ENCODE data around the gene POLR3K.

POLR3K gene

DNA sequence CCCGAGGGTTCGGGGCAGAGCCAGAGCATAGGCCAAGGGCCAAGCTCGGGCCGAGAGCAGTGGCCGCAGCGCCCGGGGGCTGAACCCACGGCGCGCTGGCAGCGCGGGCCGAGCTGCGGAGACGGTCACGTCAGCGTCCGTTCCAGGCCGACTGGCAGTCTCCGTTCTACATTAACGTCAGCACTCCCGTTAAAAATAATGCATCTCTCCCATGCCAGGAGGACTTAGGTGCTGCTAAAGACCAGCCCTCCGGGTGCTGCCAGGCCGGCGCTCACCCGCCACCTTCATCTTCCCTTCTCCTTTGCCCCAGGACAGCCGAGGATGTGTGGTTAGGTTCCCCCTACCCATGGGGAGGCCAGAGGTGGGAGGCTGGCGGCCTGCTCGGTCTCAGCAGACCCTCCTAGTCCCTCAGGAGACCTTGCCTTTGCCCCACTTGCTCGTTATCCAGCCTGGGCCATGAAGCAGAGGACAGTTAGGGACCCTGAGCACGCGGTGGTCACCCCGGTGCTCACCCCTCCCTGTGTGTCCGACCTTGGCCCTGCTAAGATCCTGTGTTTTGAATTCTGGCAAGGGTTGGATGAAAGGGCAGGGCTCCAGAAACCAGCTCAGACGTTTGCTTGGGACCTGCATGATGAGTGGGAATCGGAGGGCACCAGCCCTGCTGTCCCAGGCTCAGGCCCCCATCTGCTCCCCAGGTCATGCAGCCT lies 25.2 kb upstream of the POLR3K start:
- DNase-seq, result peak; percentile 19

DNA sequence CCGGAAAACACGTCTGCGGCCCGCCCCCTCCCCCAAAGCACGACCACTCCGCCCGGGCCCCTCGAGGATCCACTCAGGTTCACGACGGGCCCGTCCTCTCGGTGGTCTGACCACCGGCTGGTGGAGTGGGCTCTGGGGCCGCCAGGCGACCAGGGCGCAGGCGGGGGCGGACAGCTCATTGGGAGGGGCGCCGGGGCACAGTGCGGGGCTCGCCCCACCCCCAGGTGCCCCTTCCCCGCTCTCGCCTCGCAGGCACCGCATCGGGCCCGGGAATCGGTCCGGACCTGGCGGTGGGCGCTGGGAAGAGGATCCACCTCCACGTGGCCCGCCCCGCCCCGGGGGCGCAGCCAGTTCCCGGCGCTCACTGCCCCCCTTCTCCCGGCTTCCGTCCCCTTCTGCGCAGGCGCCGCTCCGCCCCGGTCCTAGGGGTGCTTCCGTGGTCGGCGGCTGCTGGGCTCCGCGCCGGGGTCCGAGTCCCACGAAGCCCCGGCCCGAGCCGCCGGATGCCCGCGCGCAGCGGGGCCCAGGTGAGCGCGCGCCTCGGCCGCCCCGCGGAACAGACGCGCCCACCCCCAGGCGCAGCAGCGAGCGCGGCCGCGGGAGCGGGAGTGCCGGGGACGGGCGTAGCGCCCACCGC lies 24.5 kb upstream of the POLR3K start, which contains the start of gene MPG:
MPG (plus strand) TSS at position 419 of the 637 bp plus-strand sequence; CDS start at position 504, 85 bp downstream.
- DNase-seq, result peak; percentile 80

DNA sequence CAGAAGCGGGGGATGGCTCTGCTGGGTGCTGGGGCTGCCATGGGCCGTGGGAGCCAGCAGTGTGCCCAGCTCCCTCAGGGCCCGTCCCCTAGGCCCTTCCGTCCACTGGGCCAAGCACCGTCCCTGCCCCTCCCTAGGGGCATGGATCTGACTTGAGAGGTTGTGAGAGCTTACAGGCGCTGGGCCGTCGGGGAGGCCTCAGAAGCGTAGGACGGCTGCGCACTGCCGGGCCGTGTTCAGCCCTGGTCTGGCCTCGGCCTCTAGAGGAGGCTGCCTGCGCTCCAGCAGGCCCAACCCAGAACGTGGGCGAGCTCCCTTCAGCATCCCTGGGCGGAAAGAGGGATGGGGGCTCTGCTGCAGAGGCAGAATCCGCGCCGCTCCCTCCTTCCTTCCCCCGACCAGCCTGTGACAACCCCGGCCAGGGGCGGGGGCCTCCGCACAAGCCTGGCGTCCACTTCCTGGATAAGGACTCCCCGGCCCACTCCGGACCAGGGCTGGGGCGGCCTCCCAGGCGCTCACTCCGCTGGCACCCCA lies 23.9 kb upstream of the POLR3K start:
- peak; percentile 57 for DNase-seq

DNA sequence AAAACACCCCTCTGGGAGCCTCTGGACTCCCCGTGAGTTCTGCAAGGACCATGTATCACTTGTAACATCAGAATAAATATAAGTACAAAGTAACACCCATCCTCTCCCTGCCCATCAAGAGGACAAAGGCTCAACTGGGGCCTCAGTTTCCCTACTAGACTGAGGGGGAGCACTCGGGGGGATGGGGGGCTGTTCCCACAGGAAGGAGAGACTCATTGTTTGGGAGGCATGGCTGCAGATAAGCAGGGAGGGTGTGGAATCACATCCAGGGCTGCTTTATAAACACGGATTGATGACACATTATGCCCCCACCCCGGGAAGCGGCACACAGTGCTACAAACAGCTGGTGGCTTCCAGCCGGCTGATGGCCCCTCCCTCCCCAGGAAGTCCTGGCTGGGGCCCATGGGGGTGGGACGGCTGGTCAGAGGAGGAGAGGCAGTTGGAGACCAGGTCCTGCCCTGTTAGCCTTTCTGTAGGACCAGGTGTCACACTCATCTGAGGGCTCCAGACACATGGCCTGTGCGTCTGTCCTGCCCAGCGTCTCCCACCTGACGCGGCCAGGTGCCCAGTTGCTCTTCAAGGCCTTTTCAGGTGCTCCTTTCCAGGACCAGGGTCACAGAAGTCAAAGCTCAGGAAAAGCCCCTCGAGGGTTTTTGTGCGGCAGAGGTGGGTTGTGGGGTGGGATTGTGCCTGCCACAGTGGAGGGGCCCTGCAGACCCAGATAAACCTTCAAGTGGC lies 23.3 kb upstream of the POLR3K start:
- peak; percentile 13 for DNase-seq

DNA sequence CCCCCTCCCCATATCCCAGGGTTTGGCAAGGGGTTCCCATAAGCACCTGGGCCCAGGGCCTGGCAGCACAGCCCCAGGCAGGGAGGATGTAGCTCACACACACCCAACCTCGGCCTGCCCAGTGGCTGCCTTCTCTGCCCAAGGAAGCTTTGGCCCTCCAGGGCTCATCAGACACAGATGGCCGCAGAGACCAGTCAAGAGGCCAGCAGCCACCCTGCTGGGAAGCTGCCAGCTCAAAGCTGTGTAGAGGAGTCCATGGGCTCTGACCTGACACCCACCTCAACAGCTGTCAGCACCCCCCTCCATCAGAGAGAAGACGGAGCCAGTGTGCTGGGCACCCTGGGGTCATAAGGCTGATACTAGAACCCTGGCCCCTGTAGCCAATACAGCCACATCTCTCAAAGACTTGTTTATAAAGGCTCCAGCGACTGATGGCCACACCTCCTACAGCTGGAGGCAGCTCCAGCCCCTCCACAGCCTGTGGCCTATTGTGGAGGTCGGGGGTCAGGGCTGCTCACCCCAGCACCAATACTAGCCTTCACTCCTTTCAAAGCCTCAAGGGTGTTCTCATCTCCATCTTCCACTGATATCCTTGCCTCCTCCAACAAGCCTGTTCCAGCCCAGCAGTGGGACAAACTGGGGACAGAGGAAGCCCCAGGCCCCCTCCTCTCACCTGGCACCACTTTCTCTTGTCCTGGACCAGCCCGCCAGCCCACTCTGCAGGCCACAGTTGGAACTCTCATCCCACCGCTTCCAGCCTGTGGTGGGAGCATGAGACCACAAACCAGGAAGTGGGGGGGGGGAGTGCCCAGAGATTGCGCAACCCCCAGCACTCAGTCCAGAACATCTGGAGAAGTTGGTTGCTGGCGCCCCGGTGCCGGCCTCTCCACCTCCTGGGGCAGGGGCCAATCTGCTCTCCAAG lies 22.4 kb upstream of the POLR3K start:
- peak; percentile 48 for DNase-seq

DNA sequence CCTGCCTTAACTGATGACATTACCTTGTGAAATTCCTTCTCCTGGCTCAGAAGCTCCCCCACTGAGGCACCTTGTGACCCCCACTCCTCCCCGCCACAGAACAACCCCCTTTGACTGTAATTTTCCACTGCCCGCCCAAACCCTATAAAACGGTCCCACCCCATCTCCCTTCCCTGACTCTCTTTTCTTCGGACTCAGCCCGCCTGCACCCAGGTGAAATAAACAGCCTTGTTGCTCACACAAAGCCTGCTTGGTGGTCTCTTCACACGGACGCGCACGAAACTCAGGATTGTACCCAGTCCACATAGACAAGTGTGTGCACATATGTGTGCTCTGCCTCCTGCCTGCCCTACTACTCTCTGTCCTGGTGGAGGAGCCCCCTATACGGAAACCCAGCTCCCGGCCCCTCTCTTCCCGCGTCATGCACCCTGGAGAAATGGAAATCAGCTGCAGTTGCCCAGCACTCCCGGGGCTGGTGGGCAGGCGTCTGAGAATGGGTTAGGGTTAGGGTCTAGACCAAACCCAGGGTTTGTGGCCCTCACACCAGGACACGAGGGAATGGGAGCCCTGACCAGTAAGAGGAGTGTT lies 21.4 kb upstream of the POLR3K start:
- DNase-seq, result no peak

DNA sequence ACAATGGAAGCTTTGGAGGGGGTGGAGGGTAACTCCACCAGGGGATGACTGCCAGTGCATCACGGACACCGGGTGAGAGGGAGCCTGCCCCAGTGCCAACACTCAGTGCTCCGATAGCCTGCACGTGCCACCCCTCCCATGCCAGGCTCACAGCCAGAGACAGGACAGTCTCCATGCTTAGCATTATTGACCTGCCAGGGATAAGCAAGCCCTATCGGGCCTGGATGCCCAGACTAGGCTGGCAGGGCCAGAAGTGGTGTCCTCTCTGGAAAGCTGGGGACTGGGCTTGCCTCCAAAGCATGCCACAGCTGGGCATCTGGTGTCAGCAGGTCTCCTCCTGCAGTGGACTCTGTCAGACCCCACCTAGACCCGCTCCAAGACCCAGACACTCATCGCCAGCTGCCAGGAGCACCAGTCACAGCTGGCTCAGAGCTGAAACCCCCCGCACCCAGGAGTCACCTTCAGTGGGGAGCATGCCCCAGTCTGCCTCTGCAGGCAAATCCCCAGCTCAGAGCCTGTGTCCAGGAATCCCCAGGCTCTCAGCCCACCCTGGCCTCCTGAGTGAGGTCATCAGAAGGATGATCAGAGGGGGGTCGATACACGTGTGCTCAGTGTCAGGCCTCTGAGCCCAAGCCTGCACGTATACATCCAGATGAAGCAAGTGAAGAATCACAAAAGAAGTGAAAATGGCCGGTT lies 20.8 kb upstream of the POLR3K start:
- DNase-seq, result no peak

DNA sequence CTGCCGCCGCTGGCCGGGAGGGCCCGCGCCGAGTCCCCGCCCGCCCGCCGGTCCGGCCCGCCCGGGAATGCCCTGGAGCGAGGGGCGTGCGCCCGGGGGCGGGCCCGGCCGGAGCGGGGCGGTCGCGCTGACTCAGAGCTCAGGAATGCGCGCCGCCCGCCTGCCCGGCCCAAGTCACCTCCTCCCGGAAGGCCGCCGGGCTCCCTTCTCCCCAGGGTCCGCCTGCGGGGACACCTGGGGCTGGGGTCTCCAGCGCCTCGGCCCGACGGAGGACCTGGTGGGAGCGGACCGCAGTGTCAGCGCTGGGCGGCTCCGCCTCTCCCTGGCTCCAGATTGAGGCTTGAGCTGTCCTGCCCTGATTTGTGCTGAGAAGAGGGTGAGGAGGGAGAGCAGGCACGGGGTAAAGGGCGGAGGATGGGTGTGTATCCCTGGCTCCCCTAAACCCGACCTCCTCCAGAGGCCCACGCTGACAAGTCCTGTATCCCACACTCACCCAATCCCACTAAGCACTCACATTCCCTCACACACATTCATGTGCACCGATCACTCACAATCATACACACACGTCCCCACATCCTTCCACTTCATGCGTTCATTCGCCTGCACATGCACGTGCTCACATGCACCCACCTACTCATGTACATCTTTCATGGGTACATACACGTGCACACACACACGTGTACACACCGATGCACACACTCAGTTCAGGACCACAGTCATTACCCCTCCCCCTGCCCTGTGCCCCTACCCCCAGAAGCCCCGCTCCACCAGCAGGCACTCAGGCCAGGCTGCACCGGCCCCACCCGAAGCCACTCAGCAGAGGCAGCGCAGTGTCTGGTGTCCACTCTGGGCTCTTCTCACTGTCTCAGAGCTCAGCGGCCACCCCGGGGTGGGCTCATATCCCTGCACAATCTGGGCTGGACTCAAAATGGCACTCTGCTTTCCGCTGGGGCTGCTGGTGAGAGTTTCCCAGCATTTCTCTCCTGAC lies 19.4 kb upstream of the POLR3K start, which contains the start of gene RHBDF1:
RHBDF1 (minus strand) TSS at position 71 of the 988 bp plus-strand sequence. CDS start 7,616 bp downstream, outside the sequence.
- DNase-seq, result peak; percentile 40

DNA sequence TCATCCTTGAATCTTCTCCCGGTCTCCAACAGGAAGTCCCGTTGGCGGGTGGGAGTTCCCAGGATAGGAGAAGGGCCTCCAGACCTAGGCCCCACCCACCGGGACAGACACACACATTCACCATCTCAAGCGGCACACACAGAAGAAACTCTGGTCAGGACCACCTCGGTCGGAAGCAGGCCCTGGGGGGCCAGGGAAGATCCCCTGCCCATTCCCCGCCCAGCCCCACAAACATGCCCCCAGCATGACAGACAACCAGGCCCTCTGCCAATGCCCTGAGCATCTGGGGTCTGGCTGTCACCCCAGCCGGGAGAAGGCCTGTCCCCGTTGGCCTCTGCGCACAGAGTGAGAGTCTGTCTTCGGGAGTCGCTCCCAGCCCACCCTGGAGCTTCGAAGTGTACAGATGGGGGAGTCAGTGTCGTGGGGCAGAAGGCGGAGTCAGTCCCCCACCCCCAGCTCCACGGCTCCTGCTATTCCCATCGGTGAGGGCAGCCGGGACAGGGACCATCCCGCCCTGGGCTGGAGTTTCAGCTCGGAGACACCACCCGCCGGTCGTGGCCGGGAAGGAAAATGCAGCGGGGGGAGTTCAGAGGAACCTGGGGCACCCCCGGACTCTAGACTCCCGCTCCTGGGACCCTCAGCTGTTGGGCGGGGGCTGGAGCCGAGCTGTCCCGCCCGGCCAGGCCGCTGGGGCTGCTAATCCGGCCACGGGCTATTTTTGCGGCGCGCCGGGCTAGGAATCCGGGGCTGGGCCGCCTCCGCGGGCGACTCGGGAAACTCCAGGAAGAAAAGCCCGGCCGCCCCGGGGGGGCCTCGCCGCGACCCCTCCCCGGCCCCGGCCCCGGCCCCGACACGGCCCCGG lies 18.4 kb upstream of the POLR3K start:
- no peak for DNase-seq

DNA sequence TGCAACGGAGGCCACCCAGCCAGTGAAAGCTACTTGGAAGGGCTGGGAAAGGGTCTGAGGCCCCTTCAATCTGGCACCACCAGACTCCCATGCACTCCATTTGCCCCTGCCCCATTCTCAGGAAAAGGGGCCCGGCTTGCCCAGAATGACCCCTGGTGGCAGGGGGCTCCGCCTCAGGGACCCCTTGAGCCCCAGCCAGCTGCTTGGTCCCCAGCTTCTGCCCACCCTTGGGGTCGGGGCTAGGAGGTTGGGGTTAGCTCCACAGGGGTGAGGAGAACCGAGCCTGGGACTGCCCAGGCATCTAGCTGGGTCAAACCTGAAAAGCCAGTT lies 17.8 kb upstream of the POLR3K start:
- no peak for DNase-seq

DNA sequence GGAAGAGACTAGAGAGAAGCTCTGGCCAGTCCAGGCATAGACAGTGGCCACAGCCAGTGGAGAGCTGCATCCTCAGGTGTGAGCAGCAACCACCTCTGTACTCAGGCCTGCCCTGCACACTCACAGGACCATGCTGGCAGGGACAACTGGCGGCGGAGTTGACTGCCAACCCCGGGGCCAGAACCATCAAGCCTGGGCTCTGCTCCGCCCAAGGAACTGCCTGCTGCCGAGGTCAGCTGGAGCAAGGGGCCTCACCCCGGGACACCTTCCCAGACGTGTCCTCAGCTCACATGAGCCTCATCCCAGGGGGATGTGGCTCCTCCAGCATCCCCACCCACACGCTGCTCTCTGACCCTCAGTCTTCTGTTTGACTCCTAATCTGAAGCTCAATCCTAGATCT lies 15.8 kb upstream of the POLR3K start:
- DNase-seq, result no peak

DNA sequence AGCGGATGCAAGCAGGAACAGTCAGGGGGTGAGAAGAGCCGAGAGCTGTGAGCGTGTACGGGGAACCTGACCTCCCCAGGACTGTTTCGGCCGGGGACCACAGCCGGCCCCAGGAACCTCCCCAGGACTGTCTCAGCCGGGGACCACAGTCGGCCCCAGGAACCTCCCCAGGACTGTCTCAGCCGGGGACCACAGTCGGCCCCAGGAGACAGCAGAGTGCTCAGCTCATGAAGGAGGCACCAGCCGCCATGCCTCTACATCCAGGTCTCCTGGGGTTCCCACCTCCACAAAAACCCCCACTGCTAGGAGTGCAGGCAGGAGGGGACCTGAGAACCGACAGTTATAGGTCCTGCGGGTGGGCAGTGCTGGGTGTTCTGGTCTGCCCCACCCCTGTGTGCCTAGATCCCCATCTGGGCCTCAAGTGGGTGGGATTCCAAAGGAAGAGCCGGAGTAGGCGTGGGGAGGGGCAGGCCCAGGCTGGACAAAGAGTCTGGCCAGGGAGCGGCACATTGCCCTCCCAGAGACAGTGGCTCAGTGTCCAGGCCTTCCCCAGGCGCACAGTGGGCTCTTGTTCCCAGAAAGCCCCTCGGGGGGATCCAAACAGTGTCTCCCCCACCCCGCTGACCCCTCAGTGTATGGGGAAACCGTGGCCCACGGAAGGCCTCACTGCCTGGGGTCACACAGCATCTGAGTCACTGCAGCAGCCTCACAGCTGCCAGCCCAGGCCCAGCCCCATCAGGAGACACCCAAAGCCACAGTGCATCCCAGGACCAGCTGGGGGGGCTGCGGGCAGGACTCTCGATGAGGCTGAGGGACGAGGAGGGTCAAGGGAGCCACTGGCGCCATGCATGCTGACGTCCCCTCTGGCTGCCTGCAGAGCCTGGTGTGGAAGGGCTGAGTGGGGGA lies 14.7 kb upstream of the POLR3K start:
- no peak for DNase-seq

DNA sequence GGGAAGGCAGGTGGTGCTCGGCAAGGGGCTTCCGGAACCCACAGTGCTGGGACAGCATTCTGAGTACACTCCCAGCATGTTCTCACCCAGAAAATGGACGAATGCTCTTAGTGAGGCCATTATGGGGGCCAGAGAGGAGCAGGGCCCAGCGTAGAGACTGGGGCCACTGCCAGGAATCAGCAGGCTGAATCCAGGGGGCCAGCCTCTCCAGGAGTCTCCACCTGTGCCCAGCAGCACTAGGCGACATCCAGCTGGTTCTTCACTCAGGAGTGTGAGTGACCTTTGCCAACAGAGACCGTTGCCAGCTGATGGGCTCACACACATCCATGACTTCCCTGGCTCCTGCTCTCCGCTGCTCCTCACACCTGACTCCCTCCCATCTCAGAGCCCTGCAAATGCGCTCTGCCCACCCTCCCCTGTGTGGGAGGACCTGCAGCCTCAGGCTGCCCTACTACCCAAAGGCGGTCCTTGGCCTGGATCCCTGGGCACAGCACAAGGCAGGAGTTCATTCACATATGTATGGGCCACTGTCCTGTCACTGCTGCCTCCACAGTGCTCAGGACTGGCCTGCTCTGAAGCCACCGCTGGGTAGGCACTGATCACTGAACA lies 13.9 kb upstream of the POLR3K start:
- no peak for DNase-seq

DNA sequence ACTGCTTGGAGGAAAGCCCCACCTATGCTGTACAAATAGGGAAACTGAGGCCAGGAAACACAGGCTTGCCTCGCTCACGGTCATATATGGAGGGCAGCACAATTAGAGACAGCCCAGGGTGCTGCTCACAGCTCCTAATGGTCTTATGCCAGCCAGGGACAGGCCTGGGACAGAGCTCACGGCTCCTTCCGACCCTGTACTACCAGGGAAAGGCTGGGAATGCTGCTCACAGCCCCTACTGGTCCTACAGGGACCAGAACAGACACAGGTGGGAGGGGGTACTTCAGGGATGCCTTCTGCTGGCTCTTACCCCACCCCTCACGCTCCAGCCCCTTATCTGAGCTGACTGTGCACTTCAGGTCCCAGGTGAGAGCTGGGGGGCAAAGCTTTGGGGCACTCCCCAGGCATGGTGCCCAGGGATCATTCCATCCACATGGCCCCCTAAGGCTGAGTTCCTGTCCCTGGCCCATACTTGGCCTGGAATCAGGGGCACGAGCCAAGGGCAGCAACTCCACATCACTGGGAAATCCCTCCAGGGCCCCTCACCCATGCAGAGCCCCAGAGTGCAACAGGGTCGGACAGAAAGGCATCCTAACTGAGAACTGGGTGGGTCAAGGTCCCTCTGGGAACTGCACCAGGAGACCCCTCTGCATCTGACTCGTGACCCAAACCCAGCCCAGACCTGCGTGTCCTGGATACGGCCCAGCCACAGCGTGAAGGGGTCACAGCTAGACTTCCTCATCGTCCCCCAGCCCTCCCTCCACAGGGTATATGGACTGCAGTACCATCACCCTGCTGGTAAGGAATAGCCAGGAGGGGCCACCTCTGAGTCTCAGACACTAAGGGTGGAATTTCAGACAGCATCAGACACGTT lies 13.1 kb upstream of the POLR3K start:
- no peak for DNase-seq

DNA sequence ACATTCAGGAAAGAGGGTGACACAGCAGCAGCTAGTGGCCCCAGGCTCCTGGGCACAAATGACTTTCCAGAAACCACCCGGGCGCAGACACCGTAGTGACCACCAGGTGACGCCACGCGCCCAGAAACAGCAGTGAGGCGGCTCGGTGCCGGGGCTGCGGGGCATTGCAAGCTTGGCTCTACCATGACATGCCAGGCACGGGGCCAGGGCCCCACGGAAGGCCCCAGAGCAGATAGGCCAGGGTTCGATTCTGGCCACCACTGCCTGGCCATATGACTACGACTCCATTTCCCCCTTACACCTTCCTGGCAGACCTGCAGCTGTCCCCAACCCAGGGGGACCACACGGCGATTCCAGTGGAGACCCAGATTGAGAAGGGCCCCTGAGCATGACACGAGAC lies 12.3 kb upstream of the POLR3K start:
- DNase-seq, result peak; percentile 77

DNA sequence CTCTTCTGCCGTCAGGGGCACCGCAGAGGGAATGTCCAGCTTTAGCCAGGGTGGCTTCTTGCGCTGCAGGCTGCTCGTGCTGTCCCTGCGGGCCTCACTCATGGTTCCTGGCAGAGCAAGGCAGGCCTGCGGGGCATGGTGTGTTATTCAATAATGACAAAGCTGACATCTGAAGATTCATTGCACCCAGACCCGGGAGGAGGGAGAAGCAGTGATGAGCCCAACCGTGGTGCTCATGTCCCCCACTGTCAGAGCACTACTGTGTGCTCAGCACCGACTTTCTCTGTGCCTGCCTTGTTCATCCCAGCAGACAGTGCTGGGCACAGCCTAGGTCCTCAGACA lies 11.5 kb upstream of the POLR3K start:
- no peak for DNase-seq
